PC-9 (cell line): Measurements from ENCODE around the gene PCNX3.

Source experiments
- CTCF ChIP-seq: fragments of 200-600 bp; sonication (generic); conservative IDR thresholded peaks from 2 replicates; pipeline ENCODE4 v1.6.1; 2017; ENCODE audit warnings: mixed run types, antibody characterized with exemption, mild to moderate bottlenecking, moderate library complexity
- EZH2 ChIP-seq: fragments of 200-600 bp; sonication (generic); IDR thresholded peaks from 2 replicates; pipeline ENCODE4 v1.8.0; 2017; ENCODE audit warnings: antibody characterized with exemption, low read depth

GRCh38 chr11:65657426-65657825 is 41.9 kb downstream of the PCNX3 start:
- TF ChIP-seq CTCF, result no peak
- no peak for TF ChIP-seq EZH2
